Activated naive CD4-positive, alpha-beta T cell treated with anti-CD3 and anti-CD28 coated beads, Interleukin-2, amount 50 U/mL, for 24 hours (primary cell): ENCODE results near the gene ZBED1.
"Not testable (repeated sequence)": the region's sequence is repeated elsewhere in the genome, so short reads cannot be mapped to it uniquely, and the experiment has no call there.

ENCODE experiments used
- H3K27ac Mint-ChIP-seq: one replicate; pipeline ENCODE4 v1.8.0; 2021; ENCODE audit warnings: mild to moderate bottlenecking, mixed read lengths
- H3K27me3 Mint-ChIP-seq: one replicate; pipeline ENCODE4 v1.8.0; 2021; ENCODE audit warnings: mixed read lengths
- H3K36me3 Mint-ChIP-seq: one replicate; pipeline ENCODE4 v1.8.0; 2021; ENCODE audit warnings: mixed read lengths
- H3K4me1 Mint-ChIP-seq: one replicate; pipeline ENCODE4 v1.8.0; 2021; ENCODE audit warnings: mixed read lengths
- H3K4me3 Mint-ChIP-seq: one replicate; pipeline ENCODE4 v1.8.0; 2021; ENCODE audit warnings: mild to moderate bottlenecking, mixed read lengths
- H3K9me3 Mint-ChIP-seq: one replicate; pipeline ENCODE4 v1.8.0; 2021; ENCODE audit warnings: mixed read lengths

Gene ZBED1

DNA sequence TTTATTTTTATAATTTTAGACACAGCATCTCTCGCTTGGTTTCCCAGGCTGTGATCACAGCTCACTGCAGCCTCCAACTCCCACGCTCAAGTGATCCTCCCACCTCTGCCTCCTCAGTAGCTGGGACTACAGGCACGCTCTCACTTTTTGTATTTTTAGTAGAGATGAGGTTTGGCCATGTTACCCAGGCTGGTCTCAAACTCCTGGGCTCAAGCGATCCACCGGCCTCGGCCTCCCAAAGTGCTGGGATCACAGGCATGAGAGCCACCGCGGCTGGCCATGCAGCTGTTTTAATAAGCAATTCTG, 39.1 kb downstream of the ZBED1 start:
- no peak overlapping the region for H3K4me3 Mint-ChIP-seq
- peaks cover 7% of the 10 kb centered on the region for H3K36me3 Mint-ChIP-seq
- H3K27ac Mint-ChIP-seq = peak overlapping the region; percentile 46
- peaks cover 5% of the 10 kb centered on the region for H3K9me3 Mint-ChIP-seq
- no peaks in the 10 kb centered on the region for H3K27me3 Mint-ChIP-seq
- H3K4me1 Mint-ChIP-seq = peaks cover 9% of the 10 kb centered on the region

DNA sequence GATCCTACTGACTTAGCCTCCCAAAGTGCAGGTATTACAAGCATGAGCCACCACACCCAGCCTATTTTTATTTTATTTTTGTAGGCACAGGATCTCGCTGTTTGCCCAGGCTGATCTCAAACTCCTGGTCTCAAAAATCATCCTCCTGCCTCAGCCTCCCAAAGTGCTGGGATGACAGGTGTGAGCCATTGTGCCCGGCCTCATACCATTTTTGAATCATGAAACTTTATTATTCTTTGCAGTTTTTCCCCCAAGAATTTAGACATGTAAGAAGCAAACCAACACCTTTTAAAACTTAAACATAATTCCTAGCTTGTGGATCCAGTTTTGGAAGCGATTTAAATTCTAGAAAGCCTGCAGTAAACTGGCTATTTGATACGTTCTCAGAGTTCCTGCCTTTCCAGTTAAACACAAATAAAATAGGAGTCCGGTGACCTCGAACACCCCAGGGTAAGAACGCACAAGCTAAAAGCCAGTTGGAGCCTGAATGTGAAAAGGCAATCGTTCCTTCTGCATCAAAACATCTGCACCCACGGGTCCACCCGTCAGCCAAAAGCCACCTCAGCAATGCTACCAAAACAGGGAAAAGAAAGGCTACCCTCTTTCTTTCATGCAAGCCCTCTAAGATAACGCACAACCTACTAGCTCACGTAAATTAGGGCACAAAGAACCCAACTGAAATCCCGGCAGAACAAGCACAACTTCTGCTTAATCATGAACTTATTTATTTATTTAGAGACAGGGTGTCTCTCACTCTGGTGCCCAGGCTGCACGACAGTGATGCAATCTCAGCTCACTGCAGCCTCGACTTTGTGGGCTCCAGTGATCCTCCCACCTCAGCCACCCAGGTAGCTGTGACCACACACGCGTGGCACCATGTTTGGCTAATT, 39.7 kb downstream of the ZBED1 start:
- not testable (repeated sequence) for H3K27ac Mint-ChIP-seq, H3K4me1 Mint-ChIP-seq, H3K4me3 Mint-ChIP-seq, H3K36me3 Mint-ChIP-seq, H3K9me3 Mint-ChIP-seq, H3K27me3 Mint-ChIP-seq

DNA sequence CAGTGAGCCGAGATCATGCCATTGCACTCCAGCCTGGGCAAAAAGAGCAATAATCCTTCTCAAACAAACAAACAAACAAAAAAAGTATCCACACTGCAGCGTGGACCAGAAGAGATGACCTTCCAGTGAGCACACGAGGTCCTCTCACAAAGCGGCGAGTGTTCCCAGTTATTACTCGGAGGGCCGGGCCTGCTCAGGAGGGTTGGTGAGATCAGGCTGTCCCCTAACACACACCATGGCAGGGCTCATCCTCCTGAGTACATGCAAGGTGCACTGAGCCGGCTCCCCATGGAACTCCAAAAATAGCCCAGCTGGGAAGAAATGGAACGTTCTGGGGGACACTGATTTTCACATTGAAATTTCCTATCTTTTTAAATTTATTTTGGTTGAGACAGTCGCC, 40.7 kb downstream of the ZBED1 start:
- H3K9me3 Mint-ChIP-seq, H3K27me3 Mint-ChIP-seq, H3K36me3 Mint-ChIP-seq, H3K4me3 Mint-ChIP-seq, H3K4me1 Mint-ChIP-seq, H3K27ac Mint-ChIP-seq: not testable (repeated sequence)

DNA sequence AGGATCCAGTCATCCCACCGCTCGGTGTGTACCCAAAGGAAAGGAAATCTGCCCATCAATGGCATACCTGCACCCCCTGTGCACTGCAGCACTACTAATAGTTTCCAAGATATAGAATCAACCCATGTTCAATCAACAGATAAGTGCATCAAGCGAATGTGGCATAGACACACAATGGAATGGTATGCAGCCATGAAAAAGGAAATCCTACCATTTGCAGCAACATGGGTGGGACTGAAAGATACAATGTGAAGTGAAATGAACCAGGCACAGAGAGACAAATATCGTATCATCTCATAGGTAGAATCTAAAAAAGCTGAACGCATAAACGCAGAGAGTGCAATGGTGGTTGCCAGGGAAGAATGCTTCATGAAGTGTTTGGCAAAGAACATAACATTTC, 42.5 kb downstream of the ZBED1 start:
- Mint-ChIP-seq H3K4me1 (peaks cover 5% of the 10 kb centered on the region), H3K27ac (no peak overlapping the region), H3K9me3 (peaks cover 5% of the 10 kb centered on the region), H3K36me3 (peaks cover 5% of the 10 kb centered on the region), H3K27me3 (no peaks in the 10 kb centered on the region), H3K4me3 (no peak overlapping the region)

DNA sequence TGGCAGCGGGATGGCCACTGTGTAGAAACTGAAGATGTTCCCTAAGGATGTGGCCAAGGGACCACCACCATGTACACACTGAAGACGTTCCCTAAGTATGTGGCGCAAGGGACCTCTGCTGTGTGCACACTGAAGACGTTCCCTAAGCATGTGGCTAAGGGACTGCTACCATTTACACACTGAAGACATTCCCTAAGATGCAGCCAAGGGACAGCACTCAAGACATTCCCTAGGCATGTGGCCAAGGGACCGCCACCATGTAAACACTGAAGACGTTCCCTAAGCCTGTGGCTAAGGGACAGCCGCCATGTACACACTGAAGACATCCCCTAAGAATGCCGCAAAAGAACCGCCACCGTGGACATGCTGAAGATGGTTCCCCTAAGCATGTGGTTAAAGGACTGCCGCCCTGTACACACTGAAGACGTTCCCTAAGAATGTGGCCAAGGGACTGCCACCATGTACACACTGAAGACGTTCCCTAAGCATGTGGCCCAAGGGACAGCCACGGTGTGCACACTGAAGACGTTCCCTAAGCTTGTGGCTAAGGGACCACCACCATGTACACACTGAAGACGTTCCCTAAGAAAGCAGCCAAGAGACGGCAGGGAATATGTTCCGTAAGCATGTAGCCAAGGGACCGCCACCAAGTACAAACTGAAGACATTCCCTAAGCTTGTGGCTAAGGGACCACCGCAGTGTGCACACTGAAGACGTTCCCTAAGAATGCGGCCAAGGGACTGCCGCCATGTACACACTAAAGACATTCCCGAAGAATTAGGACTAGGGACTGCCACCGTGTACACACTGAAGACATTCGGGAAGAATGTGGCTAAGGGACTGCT, 43.3 kb downstream of the ZBED1 start:
- Mint-ChIP-seq H3K4me1 (peaks cover 4% of the 10 kb centered on the region), H3K36me3 (peaks cover 10% of the 10 kb centered on the region), H3K27me3 (no peaks in the 10 kb centered on the region), H3K9me3 (peaks cover 9% of the 10 kb centered on the region), H3K4me3 (no peak overlapping the region), H3K27ac (no peak overlapping the region)

DNA sequence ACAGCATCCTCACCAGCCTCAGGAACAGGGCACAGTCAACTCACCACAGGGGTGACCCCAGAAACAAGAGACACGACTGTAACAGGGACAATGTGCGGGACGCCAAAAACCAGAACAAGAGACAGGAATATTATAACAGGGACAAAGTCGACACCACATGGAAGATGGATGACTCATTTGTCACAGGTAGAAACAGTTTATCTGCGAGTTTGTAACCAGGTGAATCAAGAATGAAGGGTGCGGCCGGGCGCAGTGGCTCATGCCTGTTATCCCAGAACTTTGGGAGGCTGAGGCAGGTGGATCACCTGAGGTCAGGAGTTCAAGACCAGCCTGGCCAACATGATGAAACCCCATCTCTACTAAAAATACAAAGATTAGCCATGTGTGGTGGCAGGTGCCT, 44.7 kb downstream of the ZBED1 start:
- not testable (repeated sequence) for H3K4me3 Mint-ChIP-seq, H3K27ac Mint-ChIP-seq, H3K9me3 Mint-ChIP-seq, H3K27me3 Mint-ChIP-seq, H3K4me1 Mint-ChIP-seq
- H3K36me3 Mint-ChIP-seq = peaks cover 10% of the 10 kb centered on the region

DNA sequence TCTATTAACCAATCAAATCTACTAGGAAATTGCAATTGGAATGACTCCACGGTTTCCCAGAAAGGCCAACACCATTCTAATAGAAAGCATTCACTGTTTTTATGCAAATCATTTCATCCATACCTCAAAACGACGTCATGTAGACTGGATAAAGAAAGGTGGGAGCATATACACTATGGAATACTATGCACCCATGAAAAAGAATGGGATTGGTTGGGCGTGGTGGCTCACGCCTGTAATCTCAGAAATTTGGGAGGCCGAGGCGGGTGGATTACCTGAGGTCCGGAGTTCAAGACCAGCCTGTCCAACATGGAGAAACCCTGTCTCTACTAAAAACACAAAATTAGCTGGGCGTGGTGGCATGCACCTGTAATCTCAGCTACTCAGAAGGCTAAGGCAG, 46.2 kb downstream of the ZBED1 start:
- H3K4me1 Mint-ChIP-seq, H3K27ac Mint-ChIP-seq: not testable (repeated sequence)

DNA sequence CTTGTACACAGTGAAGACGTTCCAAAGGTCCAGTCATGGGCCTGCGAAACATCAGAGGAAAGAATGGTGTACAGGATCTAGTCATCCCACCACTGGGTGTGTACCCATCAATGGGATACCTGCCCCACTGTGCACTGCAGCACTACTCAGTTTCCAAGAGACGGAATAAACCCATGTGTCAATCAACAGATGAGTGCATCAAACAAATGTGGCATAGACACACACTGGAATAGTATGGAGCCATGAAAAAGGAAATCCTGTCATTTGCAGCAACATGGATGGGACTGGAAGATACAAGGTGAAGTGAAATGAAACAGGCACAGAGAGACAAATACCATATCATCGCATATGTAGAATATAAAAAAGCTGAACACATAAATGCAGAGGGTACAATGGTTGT, 48.0 kb downstream of the ZBED1 start:
- Mint-ChIP-seq H3K9me3 (peaks cover 5% of the 10 kb centered on the region), H3K4me3 (no peak overlapping the region), H3K36me3 (peaks cover 6% of the 10 kb centered on the region), H3K27me3 (no peaks in the 10 kb centered on the region), H3K27ac (no peak overlapping the region), H3K4me1 (peaks cover 4% of the 10 kb centered on the region)

More for the DNA sequence above, 46.2 kb downstream of the ZBED1 start:
- not testable (repeated sequence) for H3K4me3 Mint-ChIP-seq, H3K27me3 Mint-ChIP-seq, H3K9me3 Mint-ChIP-seq
- peaks cover 10% of the 10 kb centered on the region for H3K36me3 Mint-ChIP-seq

DNA sequence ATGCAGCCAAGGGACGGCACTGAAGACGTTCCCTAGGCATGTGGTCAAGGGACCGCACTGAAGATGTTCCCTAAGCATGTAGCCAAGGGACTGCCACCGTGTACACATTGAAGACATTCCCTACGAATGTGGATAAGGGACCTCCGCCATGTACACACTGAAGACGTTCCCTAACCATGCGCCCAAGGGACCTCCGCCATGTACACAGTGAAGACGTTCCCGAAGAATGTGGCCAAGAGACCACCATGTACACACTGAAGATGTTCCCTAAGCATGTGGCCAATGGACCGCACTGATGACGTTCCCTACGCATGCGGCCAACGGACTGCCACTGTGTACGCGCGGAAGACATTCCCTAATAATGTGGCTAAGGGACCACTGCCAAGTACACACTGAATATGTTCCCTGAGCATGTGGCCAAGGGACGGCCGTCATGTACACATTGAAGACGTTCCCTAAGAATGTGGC, 48.4 kb downstream of the ZBED1 start:
- Mint-ChIP-seq H3K36me3 (peaks cover 6% of the 10 kb centered on the region), H3K9me3 (peaks cover 5% of the 10 kb centered on the region), H3K4me3 (no peak overlapping the region), H3K4me1 (peaks cover 4% of the 10 kb centered on the region), H3K27ac (no peak overlapping the region), H3K27me3 (no peaks in the 10 kb centered on the region)

DNA sequence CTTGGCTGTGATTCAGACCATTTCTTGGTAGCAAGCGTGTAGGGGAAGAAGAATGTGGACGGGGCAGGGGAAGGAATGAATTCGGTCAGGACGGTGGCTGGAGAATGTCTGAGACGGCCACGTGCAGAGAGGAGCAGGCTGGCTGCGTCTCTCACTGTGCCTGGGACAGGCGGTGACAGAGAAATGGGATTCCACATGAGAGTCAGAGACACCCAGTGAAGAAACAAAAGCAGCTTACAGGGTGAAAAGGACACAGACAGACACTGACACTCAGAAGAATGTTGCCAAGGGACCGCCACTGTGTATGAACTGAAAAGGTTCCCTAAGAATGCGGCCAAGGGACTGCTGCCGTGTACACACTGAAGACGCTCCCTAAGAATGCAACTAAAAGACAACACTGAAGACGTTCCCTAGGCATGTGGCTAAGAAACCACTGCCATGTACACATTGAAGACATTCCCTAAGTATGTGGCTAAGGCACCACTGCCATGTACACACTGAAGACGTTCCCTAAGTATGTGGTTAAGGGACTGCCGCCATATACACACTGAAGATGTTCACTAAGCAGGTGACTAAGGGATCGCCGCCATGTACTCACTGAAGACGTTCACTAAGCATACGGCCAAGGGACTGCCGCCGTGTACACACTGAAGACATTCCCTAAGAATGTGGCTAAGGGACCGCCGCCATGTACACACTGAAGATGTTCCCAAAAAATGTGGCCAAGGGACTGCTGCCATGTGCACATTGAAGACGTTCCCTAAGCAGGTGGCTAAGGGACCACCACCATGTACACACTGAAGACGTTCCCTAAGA, 49.1 kb downstream of the ZBED1 start:
- peaks cover 5% of the 10 kb centered on the region for H3K9me3 Mint-ChIP-seq
- peaks cover 6% of the 10 kb centered on the region for H3K36me3 Mint-ChIP-seq
- peaks cover 4% of the 10 kb centered on the region for H3K4me1 Mint-ChIP-seq
- H3K27ac Mint-ChIP-seq = no peak overlapping the region
- no peak overlapping the region for H3K4me3 Mint-ChIP-seq
- H3K27me3 Mint-ChIP-seq = no peaks in the 10 kb centered on the region

DNA sequence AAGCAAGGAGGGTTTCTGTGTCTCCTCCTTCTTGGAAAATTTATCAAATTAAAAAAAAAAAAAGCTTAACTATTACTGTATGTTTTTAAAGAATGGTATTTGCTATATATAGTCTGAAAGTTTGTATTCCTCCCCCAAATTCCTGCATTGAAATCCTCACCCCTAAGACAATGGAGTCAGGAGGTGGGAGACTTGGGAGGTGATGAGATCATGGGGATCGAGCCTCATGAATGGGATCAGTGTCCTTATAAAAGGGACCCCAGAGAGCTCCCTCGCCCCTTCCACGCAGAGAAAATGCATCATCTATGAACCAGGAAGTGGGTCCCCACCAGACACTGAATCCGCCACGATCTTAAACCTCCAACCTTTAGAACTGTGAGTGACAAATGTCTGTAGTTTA, 50.1 kb downstream of the ZBED1 start:
- Mint-ChIP-seq H3K36me3 (peaks cover 6% of the 10 kb centered on the region), H3K27me3 (no peaks in the 10 kb centered on the region), H3K9me3 (peaks cover 5% of the 10 kb centered on the region), H3K4me3 (no peak overlapping the region), H3K27ac (no peak overlapping the region), H3K4me1 (peaks cover 4% of the 10 kb centered on the region)

DNA sequence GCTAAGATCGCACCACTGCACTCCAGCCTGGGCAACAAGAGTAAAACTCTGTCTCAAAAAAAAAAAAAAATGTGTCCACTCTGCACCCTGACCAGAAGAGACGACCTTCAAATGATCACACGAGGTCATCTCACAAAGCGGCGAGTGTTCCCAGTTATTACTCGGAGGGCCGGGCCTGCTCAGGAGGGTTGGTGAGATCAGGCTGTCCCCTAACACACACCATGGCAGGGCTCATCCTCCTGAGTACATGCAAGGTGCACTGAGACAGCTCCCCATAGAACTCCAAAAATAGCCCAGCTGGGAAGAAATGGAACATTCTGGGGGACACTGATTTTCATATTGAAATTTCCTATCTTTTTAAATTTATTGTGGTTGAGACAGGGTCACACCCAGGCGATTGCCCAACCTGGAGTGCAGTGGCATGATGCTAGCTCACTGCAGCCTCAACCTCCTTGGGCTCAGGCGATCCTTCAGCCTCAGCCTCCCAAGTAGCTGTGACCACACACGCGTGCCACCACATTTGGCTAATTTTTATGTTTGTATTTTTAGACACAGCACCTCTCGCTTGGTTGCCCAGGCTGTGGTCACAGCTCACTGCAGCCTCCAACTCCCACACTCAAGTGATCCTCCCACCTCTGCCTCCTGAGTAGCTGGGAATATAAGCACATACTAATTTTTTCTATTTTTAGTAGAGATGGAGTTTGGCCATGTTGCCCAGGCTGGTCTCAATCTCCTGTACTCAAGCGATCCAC, 51.5 kb downstream of the ZBED1 start:
- Mint-ChIP-seq H3K36me3 (peaks cover 6% of the 10 kb centered on the region), H3K4me3 (no peak overlapping the region), H3K27ac (no peak overlapping the region), H3K27me3 (no peaks in the 10 kb centered on the region), H3K9me3 (peaks cover 5% of the 10 kb centered on the region), H3K4me1 (peaks cover 4% of the 10 kb centered on the region)

DNA sequence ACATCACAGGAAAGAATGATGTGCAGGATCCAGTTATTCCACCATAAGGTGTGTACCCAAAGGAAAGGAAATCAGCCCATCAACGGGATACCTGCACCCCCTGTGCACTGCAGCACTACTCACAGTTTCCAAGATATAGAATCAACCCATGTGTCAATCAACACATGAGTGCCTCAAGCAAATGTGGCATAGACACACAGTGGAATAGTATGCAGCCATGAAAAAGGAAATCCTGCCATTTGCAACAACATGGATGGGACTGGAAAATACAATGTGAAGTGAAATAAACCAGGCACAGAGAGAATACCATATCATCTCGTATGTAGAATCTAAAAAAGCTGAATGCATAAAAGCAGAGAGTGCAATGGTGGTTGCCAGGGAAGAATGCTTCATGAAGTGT, 53.3 kb downstream of the ZBED1 start:
- H3K27me3 Mint-ChIP-seq = no peaks in the 10 kb centered on the region
- H3K9me3 Mint-ChIP-seq = peaks cover under 1% of the 10 kb centered on the region
- peaks cover 4% of the 10 kb centered on the region for H3K4me1 Mint-ChIP-seq
- no peaks in the 10 kb centered on the region for H3K36me3 Mint-ChIP-seq
- no peak overlapping the region for H3K4me3 Mint-ChIP-seq
- no peak overlapping the region for H3K27ac Mint-ChIP-seq

DNA sequence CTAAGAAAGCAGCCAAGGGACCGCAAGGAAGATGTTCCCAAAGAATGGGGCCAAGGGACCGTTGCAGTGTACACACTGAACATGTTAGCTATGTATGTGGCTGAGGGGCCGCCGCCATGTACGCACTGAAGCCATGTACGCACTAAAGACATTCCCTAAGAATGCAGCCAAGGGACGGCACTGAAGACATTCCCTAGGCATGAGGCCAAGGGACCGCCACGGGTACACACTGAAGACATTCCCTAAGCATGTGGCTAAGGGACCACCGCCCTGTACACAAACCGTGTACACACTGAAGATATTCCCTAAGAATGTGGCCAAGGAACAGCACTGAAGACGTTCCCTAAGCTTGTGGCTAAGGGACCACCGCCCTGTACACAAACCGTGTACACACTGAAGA, 54.0 kb downstream of the ZBED1 start:
- H3K4me1 Mint-ChIP-seq = peaks cover 4% of the 10 kb centered on the region
- H3K36me3 Mint-ChIP-seq = no peaks in the 10 kb centered on the region
- no peaks in the 10 kb centered on the region for H3K9me3 Mint-ChIP-seq
- no peak overlapping the region for H3K4me3 Mint-ChIP-seq
- H3K27me3 Mint-ChIP-seq = no peaks in the 10 kb centered on the region
- no peak overlapping the region for H3K27ac Mint-ChIP-seq
